ENCODE results near the gene GPAT3. TPM values are rescaled to one million over a fixed set of nuclear protein-coding genes. Genes with fewer than 3 reads are reported as not detected.
A peak's percentile ranks its signal among the peaks of the same experiment; 100 is the strongest.

Gene GPAT3
- total RNA-seq, 1 donor from 2014 or later = 6.1 TPM

DNA sequence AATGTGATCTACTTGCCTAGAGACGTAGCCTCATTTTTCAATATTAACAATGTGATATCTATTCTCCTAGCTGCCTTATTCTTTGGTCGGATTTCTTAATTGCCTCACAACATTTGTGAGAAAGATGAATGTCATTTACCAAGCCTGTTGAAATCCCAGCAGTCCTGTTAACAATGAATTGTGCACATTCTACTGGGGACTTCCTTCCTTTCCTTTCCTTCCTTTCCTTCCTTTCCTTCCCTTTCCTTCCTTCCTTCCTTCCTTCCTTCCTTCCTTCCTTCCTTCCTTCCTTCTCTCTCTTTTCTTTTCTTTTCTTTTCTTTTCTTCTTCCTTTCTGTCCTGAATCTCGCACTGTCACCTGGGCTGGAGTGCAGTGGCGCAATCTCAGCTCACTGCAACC lies 107.1 kb downstream of the GPAT3 start:
- no peak for DNase-seq (ENCODE audit: low read depth, low spot score)

DNA sequence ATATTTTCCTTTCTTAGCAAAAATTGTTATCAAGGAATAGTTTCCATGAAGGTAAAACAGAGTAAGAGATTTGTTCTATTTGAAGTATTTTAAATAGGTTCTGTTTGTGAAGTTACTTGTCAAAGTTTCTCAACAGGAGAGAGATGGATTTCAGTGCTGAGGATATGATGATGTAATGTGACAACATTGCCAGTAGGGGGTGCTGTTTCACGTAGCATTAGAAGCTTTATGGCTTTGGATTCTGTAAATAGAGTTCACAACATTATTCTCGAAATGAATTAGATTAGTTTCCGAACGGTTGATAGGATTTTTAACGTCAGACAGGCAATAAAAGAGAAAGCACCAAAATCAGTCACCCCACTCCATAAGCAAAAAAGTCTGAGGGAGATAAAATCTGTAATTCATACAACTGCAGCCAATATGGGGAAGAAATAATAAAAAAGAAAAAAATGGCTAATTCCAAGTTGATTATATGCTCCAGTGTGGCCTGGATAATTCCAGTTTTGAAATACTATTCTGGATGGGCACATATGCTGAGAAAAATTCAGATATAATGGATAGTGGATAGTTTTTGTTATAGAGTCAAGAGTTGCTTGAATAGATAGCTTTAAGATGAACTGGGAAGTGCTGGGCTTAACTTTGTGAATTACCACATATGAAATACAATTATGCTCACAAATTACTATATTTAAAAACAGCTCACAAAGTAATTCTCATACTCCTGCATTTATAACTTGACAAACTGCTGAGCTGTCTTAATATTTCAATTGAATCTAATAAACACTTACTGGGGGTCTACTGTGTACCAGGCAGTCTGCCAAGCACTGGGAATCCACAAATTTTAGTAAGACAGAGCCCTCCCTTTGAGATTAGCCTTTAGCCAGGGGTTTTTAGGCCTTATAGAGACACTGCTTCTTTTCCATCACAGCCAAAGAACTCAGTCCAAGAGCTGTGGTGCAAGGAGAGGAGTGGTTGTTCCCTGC lies 109.1 kb downstream of the GPAT3 start:
- peak; percentile 7 for DNase-seq (ENCODE audit: low read depth, low spot score)

DNA sequence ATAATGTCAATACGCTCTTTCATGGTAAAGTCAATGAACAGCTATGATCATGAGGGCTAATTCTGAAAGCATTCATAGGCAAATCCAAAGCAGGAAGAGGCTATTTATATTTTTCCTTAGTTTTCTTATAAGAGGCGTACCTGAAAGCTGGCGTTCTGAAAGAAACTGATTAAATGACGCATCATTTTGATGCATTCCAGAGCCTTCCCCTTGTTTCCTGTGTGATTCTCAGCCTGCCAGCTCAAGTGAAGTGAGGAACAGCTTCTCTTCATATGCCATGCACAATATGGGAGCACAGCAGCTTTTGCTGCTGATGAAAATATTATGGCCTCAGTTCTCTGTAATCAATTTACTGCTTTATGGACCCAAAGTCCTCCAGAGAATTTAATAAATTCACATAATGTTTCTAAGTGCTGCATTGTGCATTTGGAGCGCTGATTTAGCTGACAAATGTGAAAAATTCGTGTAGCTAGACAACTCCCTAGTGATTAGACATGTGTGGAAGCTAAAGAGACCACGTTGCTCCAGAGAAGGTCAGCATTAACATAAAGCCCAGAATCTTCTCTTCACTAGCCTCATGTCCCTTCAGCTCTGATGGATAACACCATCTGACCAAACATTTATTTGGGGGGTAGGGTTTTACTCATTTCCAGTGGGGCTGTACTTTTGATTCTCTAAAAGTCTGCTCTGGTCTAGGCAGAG lies 110.8 kb downstream of the GPAT3 start:
- no peak for DNase-seq (ENCODE audit: low read depth, low spot score)

DNA sequence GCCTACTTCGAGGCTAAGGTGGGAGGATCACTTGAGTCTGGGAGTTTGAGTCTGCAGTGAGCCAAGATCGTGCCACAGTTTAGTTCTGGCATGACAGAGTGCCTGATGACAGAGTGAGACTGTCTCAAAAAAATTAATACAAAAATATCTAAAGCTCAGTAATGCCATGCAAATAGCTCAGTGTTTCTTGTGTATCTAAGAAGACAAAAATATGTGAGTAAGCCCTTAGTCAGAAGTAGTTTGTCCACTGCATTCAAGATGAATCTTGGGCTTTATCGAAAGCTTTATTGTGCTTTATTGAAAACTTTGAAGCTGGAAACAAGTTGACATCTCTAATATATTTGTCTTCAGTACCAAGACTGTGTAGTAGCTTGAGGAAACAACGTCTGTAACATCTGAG lies 115.9 kb downstream of the GPAT3 start:
- no peak for DNase-seq (ENCODE audit: low read depth, low spot score)

Other genes with a start within 250 kb of the GPAT3 start
- gene HPSE, start 201.3 kb upstream of the GPAT3 start, total RNA-seq = 5.7 and 30.7 TPM in 2 replicates
- 12.2 and 18.0 TPM in 2 replicates for gene HELQ, start 80.3 kb upstream of the GPAT3 start, total RNA-seq
- 24.2 and 29.2 TPM in 2 replicates for gene MRPS18C, start 80.0 kb upstream of the GPAT3 start, total RNA-seq
- gene ABRAXAS1, start 51.0 kb upstream of the GPAT3 start, total RNA-seq = 23.6 and 26.4 TPM in 2 replicates

Measured in pulmonary artery endothelial cell (primary cell).